ENCODE data around the gene NSD1. TPM values are rescaled to one million over a fixed set of nuclear protein-coding genes. Genes with fewer than 3 reads are reported as not detected.

Gene NSD1
- total and polyA plus RNA-seq, 3 donors from 2014 or later: 66.0 to 86.6 (median 71.2) TPM

- no peak overlapping the region for H3K27ac ChIP-seq
- H3K9me3 ChIP-seq: no peaks in the 10 kb centered on the region
- TF ChIP-seq POLR2A (IDR thresholded peaks at IDR 0.05): no peak
- TF ChIP-seq, protein P1, sequence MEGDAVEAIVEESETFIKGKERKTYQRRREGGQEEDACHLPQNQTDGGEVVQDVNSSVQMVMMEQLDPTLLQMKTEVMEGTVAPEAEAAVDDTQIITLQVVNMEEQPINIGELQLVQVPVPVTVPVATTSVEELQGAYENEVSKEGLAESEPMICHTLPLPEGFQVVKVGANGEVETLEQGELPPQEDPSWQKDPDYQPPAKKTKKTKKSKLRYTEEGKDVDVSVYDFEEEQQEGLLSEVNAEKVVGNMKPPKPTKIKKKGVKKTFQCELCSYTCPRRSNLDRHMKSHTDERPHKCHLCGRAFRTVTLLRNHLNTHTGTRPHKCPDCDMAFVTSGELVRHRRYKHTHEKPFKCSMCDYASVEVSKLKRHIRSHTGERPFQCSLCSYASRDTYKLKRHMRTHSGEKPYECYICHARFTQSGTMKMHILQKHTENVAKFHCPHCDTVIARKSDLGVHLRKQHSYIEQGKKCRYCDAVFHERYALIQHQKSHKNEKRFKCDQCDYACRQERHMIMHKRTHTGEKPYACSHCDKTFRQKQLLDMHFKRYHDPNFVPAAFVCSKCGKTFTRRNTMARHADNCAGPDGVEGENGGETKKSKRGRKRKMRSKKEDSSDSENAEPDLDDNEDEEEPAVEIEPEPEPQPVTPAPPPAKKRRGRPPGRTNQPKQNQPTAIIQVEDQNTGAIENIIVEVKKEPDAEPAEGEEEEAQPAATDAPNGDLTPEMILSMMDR (IDR thresholded peaks at IDR 0.05): no peak
- 74 to 95% methylated on average over 4 to 6 of the region's 6 CpGs for WGBS, 2 donors
- H3K27me3 ChIP-seq: no peaks in the 10 kb centered on the region
- intact Hi-C loops (cut with DNase I; ENCODE audit: low total_unique reads): no loop called here
- no peak for DNase-seq
- H3K4me3 ChIP-seq: no peak overlapping the region
- no peaks in the 10 kb centered on the region for H3K36me3 ChIP-seq (ENCODE audit: low read depth, missing control alignments)
- no peaks in the 10 kb centered on the region for H3K4me1 ChIP-seq
Measured at GRCh38 chr5:177100714-177101121, 32.9 kb upstream of the NSD1 start.

- Histone ChIP-seq H3K27ac (no peak overlapping the region), H3K4me1 (no peaks in the 10 kb centered on the region), H3K27me3 (no peaks in the 10 kb centered on the region), H3K4me3 (no peak overlapping the region), H3K36me3 (ENCODE audit: low read depth, missing control alignments) (no peaks in the 10 kb centered on the region), H3K9me3 (no peaks in the 10 kb centered on the region)
- intact Hi-C loops (cut with DNase I; ENCODE audit: low total_unique reads): no loop called here
- no peak for TF ChIP-seq POLR2A (IDR thresholded peaks at IDR 0.05)
- TF ChIP-seq, protein P1 (IDR thresholded peaks at IDR 0.05): no peak
- 69 to 80% methylated on average over 9 of the region's 9 CpGs for WGBS, 2 donors
- no peak for DNase-seq
Measured at GRCh38 chr5:177103523-177104253, 29.9 kb upstream of the NSD1 start.

- no peak overlapping the region for H3K27ac ChIP-seq
- intact Hi-C loops (cut with DNase I; ENCODE audit: low total_unique reads): no loop called here
- 74 to 81% methylated on average over 19 to 24 of the region's 24 CpGs for WGBS, 2 donors
- H3K27me3 ChIP-seq: no peaks in the 10 kb centered on the region
- no peak overlapping the region for H3K4me3 ChIP-seq
- peaks cover 7% of the 10 kb centered on the region for H3K4me1 ChIP-seq
- H3K9me3 ChIP-seq: no peaks in the 10 kb centered on the region
- no peaks in the 10 kb centered on the region for H3K36me3 ChIP-seq (ENCODE audit: low read depth, missing control alignments)
- no peak for TF ChIP-seq POLR2A (IDR thresholded peaks at IDR 0.05)
- TF ChIP-seq, protein P1 (IDR thresholded peaks at IDR 0.05): no peak
- DNase-seq: no peak
Measured at GRCh38 chr5:177105691-177106476, 27.7 kb upstream of the NSD1 start.

GRCh38 chr5:177107159-177107558 is 26.4 kb upstream of the NSD1 start:
- Histone ChIP-seq H3K9me3 (no peaks in the 10 kb centered on the region), H3K27ac (no peak overlapping the region), H3K27me3 (no peaks in the 10 kb centered on the region), H3K4me3 (no peak overlapping the region), H3K36me3 (ENCODE audit: low read depth, missing control alignments) (no peaks in the 10 kb centered on the region), H3K4me1 (peaks cover 7% of the 10 kb centered on the region)
- WGBS, 2 donors: 79 to 93% methylated on average over 4 of the region's 4 CpGs
- intact Hi-C loops (cut with DNase I; ENCODE audit: low total_unique reads): no loop called here
- DNase-seq: no peak
- TF ChIP-seq POLR2A (IDR thresholded peaks at IDR 0.05): no peak
- TF ChIP-seq, protein P1 (IDR thresholded peaks at IDR 0.05): no peak

Data from testis (tissue), 3 donors.